Body of pancreas (tissue), 4 donors: Measurements from ENCODE around the gene IFNL1.

ENCODE experiments used
- CTCF ChIP-seq, 7 experiments: fragments of 450-650 bp in 4 of 7; fragments of 200-600 bp in 3 of 7; sonication (generic) in 3 of 7; IDR thresholded peaks; one replicate each; pipeline ENCODE4 v1.5.1; 2016 to 2019; ENCODE audit warnings: antibody characterized with exemption in 7 of 7
- POLR2A ChIP-seq, 3 donors: fragments of 450-650 bp; IDR thresholded peaks; one replicate each; pipeline ENCODE4 v1.6.1; 2016; ENCODE audit warnings: antibody characterized with exemption in 3 of 3, mild to moderate bottlenecking in 2 of 3

DNA sequence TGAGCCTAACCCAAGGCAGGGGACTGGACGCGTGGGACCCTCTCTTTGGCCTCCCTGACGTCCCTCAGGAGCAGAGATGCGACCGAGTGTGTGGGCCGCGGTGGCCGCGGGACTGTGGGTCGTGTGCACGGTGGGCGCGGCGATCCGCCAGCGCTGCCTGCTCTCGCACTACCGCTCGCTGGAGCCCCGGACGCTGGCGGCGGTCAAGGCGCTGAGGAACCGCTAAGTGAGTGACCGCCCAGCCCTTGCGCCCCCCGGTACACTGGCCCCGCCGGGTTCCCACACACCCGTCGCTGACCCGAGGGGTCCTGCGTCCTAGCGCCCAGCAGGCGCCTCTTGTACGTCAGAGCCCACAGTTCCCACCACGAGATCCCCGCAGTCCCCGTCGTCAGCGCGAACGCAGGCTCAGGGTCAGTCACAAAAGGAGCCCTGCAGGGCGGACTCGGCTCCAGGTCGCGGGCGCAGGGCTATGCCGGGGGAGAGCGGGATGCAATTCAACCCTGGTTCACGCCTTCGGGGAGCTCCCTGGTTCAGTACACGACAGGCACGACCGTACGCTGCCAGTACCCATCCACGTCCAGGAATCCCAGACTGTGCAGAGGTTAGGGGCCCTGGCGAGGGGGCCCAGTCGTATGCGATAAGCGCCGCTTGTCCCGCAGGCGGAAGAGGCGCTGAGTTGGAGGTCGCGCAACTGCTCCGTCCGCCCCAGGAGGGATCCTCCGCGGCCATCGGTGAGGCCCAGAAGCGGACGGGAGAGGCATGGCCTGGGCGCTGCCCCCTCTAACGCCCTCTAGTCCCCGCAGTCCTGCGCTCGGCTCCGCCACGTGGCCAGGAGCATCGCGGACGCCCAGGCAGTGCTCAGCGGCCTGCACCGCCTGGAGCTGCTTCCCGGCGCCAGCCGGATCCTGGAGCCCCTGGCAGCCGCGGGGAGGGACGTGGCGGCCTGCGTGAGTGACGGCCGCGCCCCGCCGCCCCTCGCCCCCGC, 31.6 kb upstream of the IFNL1 start:
- TF ChIP-seq CTCF (IDR thresholded peaks at IDR 0.05) (no peak), POLR2A (IDR thresholded peaks at IDR 0.05) (no peak)
